Osteoblast (primary cell): ENCODE results near the gene COL6A3. TPM values are rescaled to one million over a fixed set of nuclear protein-coding genes. Genes with fewer than 3 reads are reported as not detected.
A peak's percentile ranks its signal among the peaks of the same experiment; 100 is the strongest.

Source experiments
- DNase-seq: peaks from one replicate; pipeline ENCODE4 v3.0.0; 2011; ENCODE audit warnings: low spot score, mixed read lengths; ENCODE audit not compliant: insufficient read length; ENCODE audit errors: missing footprints
- H2AFZ ChIP-seq: 2 replicates; pipeline ENCODE4 v1.6.0; 2011; ENCODE audit warnings: mild to moderate bottlenecking, low read length
- H3K27ac ChIP-seq: 2 replicates; pipeline ENCODE4 v1.5.1; 2011; ENCODE audit warnings: mild to moderate bottlenecking, low read depth, low read length, moderate library complexity
- H3K27me3 ChIP-seq: 2 replicates; pipeline ENCODE4 v1.6.0; 2012; ENCODE audit warnings: mild to moderate bottlenecking, control low read depth, inconsistent platforms, low read length, moderate library complexity; ENCODE audit not compliant: insufficient read depth
- H3K36me3 ChIP-seq: 2 replicates; pipeline ENCODE4 v1.5.1; 2011; ENCODE audit warnings: mild to moderate bottlenecking, low read length, control low read depth, moderate library complexity; ENCODE audit not compliant: insufficient read depth
- H3K4me1 ChIP-seq: 2 replicates; pipeline ENCODE4 v1.5.1; 2011; ENCODE audit warnings: mild to moderate bottlenecking, low read length, control low read depth, moderate library complexity; ENCODE audit not compliant: insufficient read depth
- H3K4me2 ChIP-seq: 2 replicates; pipeline ENCODE4 v1.6.0; 2011; ENCODE audit warnings: mild to moderate bottlenecking, low read length; ENCODE audit not compliant: insufficient read depth
- H3K4me3 ChIP-seq: fragments of 200-600 bp; sonication (generic); 3 replicates; pipeline ENCODE4 v1.5.1; 2012; ENCODE audit warnings: mild to moderate bottlenecking, low read length, inconsistent platforms; ENCODE audit not compliant: insufficient read depth
- H3K79me2 ChIP-seq: 2 replicates; pipeline ENCODE4 v1.6.0; 2012; ENCODE audit warnings: mild to moderate bottlenecking, low read length, control low read depth, inconsistent platforms; ENCODE audit not compliant: insufficient read depth
- H3K9me3 ChIP-seq: 2 replicates; pipeline ENCODE4 v1.5.1; 2011; ENCODE audit warnings: low read depth, low read length, control low read depth
- H4K20me1 ChIP-seq: 2 replicates; pipeline ENCODE4 v1.6.0; 2012; ENCODE audit warnings: mild to moderate bottlenecking, low read length, control low read depth; ENCODE audit not compliant: insufficient read depth
- CTCF ChIP-seq: IDR thresholded peaks from 2 replicates; pipeline ENCODE4 v1.5.1; 2011; ENCODE audit warnings: mild to moderate bottlenecking, low read depth, low read length, moderate library complexity; ENCODE audit errors: extremely low read depth
- total RNA-seq: library from RNA; depleted of rRNA; stranded (reverse); fragments of >200 nt; gene quantifications from 2 replicates; pipeline ENCODE4 v1.2.3, GENCODE V29; 2012

The COL6A3 gene
- total RNA-seq, 1 donor: 4,017 TPM

- Histone ChIP-seq H3K9me3 (no peaks in the 10 kb centered on the region), H3K4me2 (peak overlapping the region; percentile 76), H3K4me3 (peak overlapping the region; percentile 42), H3K27me3 (no peaks in the 10 kb centered on the region), H3K4me1 (peaks cover 30% of the 10 kb centered on the region), H2AFZ (peak overlapping the region; percentile 77), H3K79me2 (no peaks in the 10 kb centered on the region), H4K20me1 (no peaks in the 10 kb centered on the region), H3K27ac (peak overlapping the region; percentile 99), H3K36me3 (no peaks in the 10 kb centered on the region)
- peak; percentile 63 for DNase-seq
- no peak for TF ChIP-seq CTCF
These were observed 122.7 kb downstream of the COL6A3 start for GRCh38 chr2:237291138-237291792.

- H3K79me2 ChIP-seq: no peaks in the 10 kb centered on the region
- H4K20me1 ChIP-seq: no peaks in the 10 kb centered on the region
- H3K36me3 ChIP-seq: no peaks in the 10 kb centered on the region
- H3K27ac ChIP-seq: peak overlapping the region; percentile 99
- DNase-seq: peak; percentile 56
- H2AFZ ChIP-seq: no peak overlapping the region
- H3K9me3 ChIP-seq: no peaks in the 10 kb centered on the region
- peak overlapping the region; percentile 76 for H3K4me2 ChIP-seq
- H3K4me3 ChIP-seq: no peak overlapping the region
- H3K4me1 ChIP-seq: peaks cover 28% of the 10 kb centered on the region
- TF ChIP-seq CTCF: no peak
- no peaks in the 10 kb centered on the region for H3K27me3 ChIP-seq
These were observed 123.7 kb downstream of the COL6A3 start for GRCh38 chr2:237290261-237290660.

GRCh38 chr2:237289139-237289538 is 124.8 kb downstream of the COL6A3 start:
- no peaks in the 10 kb centered on the region for H3K9me3 ChIP-seq
- H3K4me2 ChIP-seq: no peak overlapping the region
- no peak overlapping the region for H2AFZ ChIP-seq
- no peak overlapping the region for H3K27ac ChIP-seq
- H3K36me3 ChIP-seq: no peaks in the 10 kb centered on the region
- TF ChIP-seq CTCF: no peak
- peaks cover 24% of the 10 kb centered on the region for H3K4me1 ChIP-seq
- no peaks in the 10 kb centered on the region for H3K79me2 ChIP-seq
- H4K20me1 ChIP-seq: no peaks in the 10 kb centered on the region
- H3K4me3 ChIP-seq: no peak overlapping the region
- no peak for DNase-seq
- H3K27me3 ChIP-seq: no peaks in the 10 kb centered on the region

DNA sequence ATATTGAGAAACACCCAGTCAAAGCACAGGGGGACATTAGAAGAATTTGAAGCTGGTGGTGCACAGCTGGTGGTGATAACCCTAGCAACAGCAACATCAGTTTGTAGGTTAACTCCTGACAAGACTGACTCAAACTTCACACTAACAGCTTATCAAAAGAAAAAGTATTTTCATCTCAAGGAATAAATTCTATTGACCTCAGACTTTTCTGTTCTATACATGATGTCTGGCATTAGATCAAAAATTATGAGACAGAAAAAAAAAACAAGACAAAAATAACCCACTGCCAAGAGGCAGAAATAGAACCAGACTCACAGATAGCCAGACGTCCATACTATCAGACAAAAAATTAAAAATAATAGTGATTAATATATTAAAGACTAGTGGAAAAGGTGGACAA is 126.1 kb downstream of the COL6A3 start:
- Histone ChIP-seq H3K27me3 (no peaks in the 10 kb centered on the region), H4K20me1 (no peaks in the 10 kb centered on the region), H3K9me3 (no peaks in the 10 kb centered on the region), H3K4me2 (no peak overlapping the region), H3K36me3 (no peaks in the 10 kb centered on the region), H3K79me2 (no peaks in the 10 kb centered on the region), H3K4me3 (no peak overlapping the region), H2AFZ (no peak overlapping the region), H3K27ac (no peak overlapping the region), H3K4me1 (peaks cover 34% of the 10 kb centered on the region)
- no peak for TF ChIP-seq CTCF
- no peak for DNase-seq
